ENCODE data around the gene DAB1.

The DAB1 gene

GRCh38 chr1:57424231-57425027 is 569 bp upstream of the DAB1 start (continued):
- TF ChIP-seq, protein P1, sequence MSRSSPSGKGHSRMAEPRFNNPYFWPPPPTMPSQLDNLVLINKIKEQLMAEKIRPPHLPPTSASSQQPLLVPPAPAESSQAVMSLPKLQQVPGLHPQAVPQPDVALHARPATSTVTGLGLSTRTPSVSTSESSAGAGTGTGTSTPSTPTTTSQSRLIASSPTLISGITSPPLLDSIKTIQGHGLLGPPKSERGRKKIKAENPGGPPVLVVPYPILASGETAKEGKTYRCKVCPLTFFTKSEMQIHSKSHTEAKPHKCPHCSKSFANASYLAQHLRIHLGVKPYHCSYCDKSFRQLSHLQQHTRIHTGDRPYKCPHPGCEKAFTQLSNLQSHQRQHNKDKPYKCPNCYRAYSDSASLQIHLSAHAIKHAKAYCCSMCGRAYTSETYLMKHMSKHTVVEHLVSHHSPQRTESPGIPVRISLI (tag by site-specific recombination; IDR thresholded peaks at IDR 0.05): no peak
- TF ChIP-seq, protein P2, sequence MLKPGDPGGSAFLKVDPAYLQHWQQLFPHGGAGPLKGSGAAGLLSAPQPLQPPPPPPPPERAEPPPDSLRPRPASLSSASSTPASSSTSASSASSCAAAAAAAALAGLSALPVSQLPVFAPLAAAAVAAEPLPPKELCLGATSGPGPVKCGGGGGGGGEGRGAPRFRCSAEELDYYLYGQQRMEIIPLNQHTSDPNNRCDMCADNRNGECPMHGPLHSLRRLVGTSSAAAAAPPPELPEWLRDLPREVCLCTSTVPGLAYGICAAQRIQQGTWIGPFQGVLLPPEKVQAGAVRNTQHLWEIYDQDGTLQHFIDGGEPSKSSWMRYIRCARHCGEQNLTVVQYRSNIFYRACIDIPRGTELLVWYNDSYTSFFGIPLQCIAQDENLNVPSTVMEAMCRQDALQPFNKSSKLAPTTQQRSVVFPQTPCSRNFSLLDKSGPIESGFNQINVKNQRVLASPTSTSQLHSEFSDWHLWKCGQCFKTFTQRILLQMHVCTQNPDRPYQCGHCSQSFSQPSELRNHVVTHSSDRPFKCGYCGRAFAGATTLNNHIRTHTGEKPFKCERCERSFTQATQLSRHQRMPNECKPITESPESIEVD (tag by site-specific recombination; IDR thresholded peaks at IDR 0.05): no peak
- TF ChIP-seq MYNN (tag by site-specific recombination; IDR thresholded peaks at IDR 0.05; ENCODE audit: borderline replicate concordance) (no peak), ZNF639 (tag by site-specific recombination; IDR thresholded peaks at IDR 0.05) (no peak), ZNF280D (tag by site-specific recombination; IDR thresholded peaks at IDR 0.05) (no peak), ZNF324 (tag by site-specific recombination; IDR thresholded peaks at IDR 0.05) (no peak), ZNF112 (tag by site-specific recombination; IDR thresholded peaks at IDR 0.05) (no peak), GLI2 (tag by site-specific recombination; IDR thresholded peaks at IDR 0.05; ENCODE audit: borderline replicate concordance, low read depth) (no peak), ZNF654 (tag by site-specific recombination; IDR thresholded peaks at IDR 0.05; ENCODE audit: low read depth) (peak; percentile 70), ZNF792 (tag by site-specific recombination; IDR thresholded peaks at IDR 0.05) (no peak), KLF8 (tag by site-specific recombination; IDR thresholded peaks at IDR 0.05) (peak; percentile 48; the same call in 1 of the 2 replicates), ZNF521 (tag by site-specific recombination; IDR thresholded peaks at IDR 0.05) (no peak), ZFP69B (tag by site-specific recombination; IDR thresholded peaks at IDR 0.05) (0 out of 2 replicates have a peak, but pooled peaks have one; percentile 35), ZNF10 (tag by site-specific recombination; IDR thresholded peaks at IDR 0.05) (no peak), ZNF660 (tag by site-specific recombination; IDR thresholded peaks at IDR 0.05) (peak; percentile 49; the same call in 1 of the 2 replicates), TCF7L2 (IDR thresholded peaks at IDR 0.05; ENCODE audit: borderline replicate concordance, low read depth, low read length) (no peak), ZNF623 (tag by site-specific recombination; IDR thresholded peaks at IDR 0.05) (no peak; the same call in 1 of the 2 replicates), GLIS1 (tag by site-specific recombination; IDR thresholded peaks at IDR 0.05) (peak; percentile 65), REST (tag by site-specific recombination; IDR thresholded peaks at IDR 0.05) (no peak; the same call in 1 of the 2 replicates), ZNF140 (tag by site-specific recombination; IDR thresholded peaks at IDR 0.05) (no peak)
- TF ChIP-seq, protein P3, sequence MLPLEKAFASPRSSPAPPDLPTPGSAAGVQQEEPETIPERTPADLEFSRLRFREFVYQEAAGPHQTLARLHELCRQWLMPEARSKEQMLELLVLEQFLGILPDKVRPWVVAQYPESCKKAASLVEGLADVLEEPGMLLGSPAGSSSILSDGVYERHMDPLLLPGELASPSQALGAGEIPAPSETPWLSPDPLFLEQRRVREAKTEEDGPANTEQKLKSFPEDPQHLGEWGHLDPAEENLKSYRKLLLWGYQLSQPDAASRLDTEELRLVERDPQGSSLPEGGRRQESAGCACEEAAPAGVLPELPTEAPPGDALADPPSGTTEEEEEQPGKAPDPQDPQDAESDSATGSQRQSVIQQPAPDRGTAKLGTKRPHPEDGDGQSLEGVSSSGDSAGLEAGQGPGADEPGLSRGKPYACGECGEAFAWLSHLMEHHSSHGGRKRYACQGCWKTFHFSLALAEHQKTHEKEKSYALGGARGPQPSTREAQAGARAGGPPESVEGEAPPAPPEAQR (tag by site-specific recombination; IDR thresholded peaks at IDR 0.05): no peak
- TF ChIP-seq, protein P4, sequence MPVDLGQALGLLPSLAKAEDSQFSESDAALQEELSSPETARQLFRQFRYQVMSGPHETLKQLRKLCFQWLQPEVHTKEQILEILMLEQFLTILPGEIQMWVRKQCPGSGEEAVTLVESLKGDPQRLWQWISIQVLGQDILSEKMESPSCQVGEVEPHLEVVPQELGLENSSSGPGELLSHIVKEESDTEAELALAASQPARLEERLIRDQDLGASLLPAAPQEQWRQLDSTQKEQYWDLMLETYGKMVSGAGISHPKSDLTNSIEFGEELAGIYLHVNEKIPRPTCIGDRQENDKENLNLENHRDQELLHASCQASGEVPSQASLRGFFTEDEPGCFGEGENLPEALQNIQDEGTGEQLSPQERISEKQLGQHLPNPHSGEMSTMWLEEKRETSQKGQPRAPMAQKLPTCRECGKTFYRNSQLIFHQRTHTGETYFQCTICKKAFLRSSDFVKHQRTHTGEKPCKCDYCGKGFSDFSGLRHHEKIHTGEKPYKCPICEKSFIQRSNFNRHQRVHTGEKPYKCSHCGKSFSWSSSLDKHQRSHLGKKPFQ (tag by site-specific recombination; IDR thresholded peaks at IDR 0.05): no peak
- TF ChIP-seq, protein P5, sequence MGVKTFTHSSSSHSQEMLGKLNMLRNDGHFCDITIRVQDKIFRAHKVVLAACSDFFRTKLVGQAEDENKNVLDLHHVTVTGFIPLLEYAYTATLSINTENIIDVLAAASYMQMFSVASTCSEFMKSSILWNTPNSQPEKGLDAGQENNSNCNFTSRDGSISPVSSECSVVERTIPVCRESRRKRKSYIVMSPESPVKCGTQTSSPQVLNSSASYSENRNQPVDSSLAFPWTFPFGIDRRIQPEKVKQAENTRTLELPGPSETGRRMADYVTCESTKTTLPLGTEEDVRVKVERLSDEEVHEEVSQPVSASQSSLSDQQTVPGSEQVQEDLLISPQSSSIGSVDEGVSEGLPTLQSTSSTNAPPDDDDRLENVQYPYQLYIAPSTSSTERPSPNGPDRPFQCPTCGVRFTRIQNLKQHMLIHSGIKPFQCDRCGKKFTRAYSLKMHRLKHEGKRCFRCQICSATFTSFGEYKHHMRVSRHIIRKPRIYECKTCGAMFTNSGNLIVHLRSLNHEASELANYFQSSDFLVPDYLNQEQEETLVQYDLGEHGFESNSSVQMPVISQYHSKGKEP (tag by site-specific recombination; IDR thresholded peaks at IDR 0.05): no peak
